RWPE1 (cell line): ENCODE measurements around the gene IFNLR1.

Experiments
- CTCF ChIA-PET: fragments of 350-600 bp; sonication (Branson Sonifier 250); formaldehyde crosslinking; extraction: SDS; loops from one replicate; lab custom pipeline; 2021; lab: Yijun Ruan, JAX
- POLR2A ChIA-PET: fragments of 400-600 bp; formaldehyde crosslinking; extraction: SDS; loops from one replicate; lab custom pipeline; 2020; ENCODE audit warnings: antibody characterized with exemption; ENCODE audit not compliant: low non-redundant PET; lab: Yijun Ruan, JAX
- DNase-seq: peaks from one replicate; pipeline ENCODE4 v3.0.0; 2012; ENCODE audit warnings: low spot score
- H3K27ac ChIP-seq: fragments of 450-650 bp; 2 replicates; pipeline ENCODE4 v1.5.1; 2017
- CTCF ChIP-seq: fragments of 450-650 bp; conservative IDR thresholded peaks from 2 replicates; pipeline ENCODE4 v1.5.1; 2017; ENCODE audit warnings: low read depth, mild to moderate bottlenecking

IFNLR1 gene

DNA sequence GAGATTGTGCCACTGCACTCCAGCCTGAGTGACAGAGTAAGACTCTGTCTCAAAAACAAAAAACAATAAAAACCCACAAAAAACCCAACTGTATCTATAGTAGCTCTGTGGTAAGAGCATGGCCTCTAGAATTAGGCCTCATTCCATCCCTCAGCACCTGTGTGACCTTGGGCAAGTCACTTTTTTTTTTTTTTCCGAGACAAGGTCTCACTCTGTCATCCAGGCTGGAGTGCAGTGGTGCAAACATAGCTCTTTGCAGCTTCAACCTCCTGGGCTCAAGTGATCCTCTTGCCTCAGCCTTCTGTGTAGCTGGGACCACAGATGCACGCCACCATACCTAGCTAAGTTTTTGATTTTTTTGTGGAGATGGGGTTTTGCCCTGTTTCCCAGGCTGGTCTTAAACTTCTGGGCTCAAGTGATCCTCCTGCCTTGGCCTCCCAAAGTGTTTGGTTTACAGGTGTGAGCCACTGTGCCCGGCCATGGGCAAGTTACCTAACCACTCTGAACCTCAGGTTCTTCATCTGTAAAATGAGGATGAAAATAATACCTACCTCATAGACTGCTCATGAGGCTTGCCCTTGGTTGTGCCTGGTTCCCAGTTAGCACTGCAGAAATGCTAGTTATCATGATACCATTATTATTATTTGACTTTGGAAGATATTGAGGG is 59.8 kb downstream of the IFNLR1 start:
- POLR2A ChIA-PET = no interaction called here
- no peak overlapping the region for H3K27ac ChIP-seq
- no peak for DNase-seq
- CTCF ChIA-PET = no interaction called here
- no peak for TF ChIP-seq CTCF

DNA sequence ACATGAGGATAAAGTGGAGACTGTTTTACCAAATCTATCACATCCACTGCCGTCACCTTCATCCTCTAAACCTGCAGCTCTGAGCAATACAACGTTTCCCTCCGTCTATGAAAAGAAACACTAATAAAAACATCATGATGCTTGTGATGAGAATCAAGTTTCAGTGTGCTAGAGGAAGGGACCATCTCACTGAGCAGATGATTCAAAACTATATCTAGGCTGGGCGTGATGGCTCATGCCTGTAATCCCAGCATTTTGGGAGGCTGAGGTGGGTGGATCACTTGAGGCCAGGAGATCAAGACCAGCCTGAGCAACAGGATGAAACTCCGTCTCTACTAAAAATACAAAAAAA is 60.4 kb downstream of the IFNLR1 start:
- no peak overlapping the region for H3K27ac ChIP-seq
- POLR2A ChIA-PET = no interaction called here
- no peak for DNase-seq
- CTCF ChIA-PET = no interaction called here
- no peak for TF ChIP-seq CTCF

DNA sequence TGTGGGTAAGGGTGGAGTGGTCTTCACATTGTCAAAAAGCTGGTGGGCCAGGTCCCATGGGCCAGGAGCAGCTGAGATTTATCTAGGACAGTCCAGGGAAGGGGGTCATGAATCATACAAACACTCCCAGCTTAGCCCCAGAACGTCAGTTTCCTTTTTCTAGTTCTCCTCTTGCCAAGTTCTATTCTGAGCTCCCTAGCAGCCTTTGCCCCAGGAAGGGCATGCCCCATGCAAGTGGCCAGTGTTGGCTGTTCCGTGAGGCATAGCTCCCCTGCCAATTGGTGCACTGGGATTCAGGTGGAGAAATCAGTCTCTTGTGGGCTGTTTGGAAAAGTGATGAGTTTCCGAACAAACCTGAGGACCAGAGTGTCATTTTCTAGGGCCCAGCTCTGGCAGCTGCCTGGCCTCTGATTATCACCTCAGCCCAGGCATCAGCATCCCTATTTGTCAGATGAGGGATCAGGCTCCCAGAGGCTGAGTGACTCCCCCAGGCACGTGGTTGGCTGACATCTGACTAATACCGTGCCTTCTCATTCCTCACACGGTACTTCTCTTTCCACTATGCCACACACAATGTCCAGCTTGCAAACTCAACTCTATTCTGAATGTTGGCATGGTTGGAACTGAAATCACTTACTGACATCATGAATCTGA is 60.9 kb downstream of the IFNLR1 start:
- H3K27ac ChIP-seq = peak overlapping the region; percentile 37
- DNase-seq = no peak
- ChIA-PET CTCF (no interaction called here), POLR2A (no interaction called here)
- TF ChIP-seq CTCF = no peak

DNA sequence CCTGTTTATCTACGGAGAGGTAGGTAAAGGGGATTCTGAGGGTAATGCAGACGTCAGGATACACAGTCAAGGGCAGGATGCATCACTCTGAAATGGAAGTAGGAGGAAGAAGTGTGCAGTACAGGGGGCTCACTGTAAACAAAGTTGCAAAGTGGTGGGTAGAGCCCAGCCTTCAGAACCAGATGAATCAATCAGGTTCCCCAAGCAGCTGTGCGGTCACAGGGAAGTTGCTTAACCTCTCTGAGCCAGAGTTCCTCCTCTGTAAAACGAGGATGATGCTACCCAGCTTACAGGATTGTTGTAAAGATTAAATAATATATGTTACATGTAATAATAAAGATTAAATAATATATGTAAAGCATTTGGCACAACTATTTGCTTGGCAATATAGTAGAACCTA is 61.6 kb downstream of the IFNLR1 start:
- CTCF ChIA-PET = no interaction called here
- DNase-seq = no peak
- no peak overlapping the region for H3K27ac ChIP-seq
- no peak for TF ChIP-seq CTCF
- POLR2A ChIA-PET = no interaction called here

DNA sequence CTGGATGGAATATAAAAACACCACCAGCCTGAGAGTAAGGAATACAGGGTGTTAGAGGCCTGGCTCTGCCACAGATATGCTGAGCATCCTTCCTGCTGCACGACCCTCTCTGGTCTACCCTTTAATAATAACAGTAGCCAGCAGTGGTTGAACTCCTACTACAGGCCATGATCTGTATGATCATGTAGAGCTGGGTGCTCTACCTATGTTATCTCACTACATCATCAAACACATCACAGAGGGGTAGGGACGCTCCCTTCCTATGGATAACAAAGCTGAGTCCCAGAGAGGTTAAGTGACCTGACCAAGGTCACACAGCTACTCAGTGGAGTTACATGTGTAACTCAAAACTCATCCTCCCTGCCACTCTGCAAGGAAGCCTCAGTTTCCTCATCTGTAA is 62.1 kb downstream of the IFNLR1 start:
- DNase-seq = no peak
- TF ChIP-seq CTCF = no peak
- POLR2A ChIA-PET = no interaction called here
- no peak overlapping the region for H3K27ac ChIP-seq
- CTCF ChIA-PET = no interaction called here

- POLR2A ChIA-PET = no interaction called here
- CTCF ChIA-PET = no interaction called here
- H3K27ac ChIP-seq = peak overlapping the region; percentile 12; the same call in 1 of the 2 replicates
- TF ChIP-seq CTCF = no peak
- no peak for DNase-seq
Measured at GRCh38 chr1:24123611-24124010, 63.5 kb downstream of the IFNLR1 start.
